ENCODE measurements around the gene ANP32D.
"Not testable (repeated sequence)": the region's sequence is repeated elsewhere in the genome, so short reads cannot be mapped to it uniquely, and the experiment has no call there.

Gene ANP32D

DNA sequence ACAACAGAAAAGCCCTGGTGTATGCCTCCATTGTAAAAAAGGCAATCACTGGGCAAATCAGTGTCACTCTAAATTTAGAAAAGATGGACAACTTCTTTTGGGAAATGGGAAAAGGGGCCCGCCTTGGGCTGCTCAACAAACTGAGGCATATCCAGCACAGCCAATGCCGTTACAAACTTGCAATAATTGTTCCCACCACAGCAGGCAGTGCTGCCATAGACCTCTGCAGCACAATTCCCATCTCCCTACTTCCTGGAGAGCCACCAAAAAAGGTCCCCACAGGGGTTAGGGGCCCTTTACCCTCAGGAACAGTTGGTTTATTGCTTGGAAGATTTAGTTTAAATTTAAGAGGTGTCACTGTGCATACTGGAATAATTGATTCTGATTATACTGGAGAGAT is 36.6 kb downstream of the ANP32D start:
- no peak for DNase-seq

DNA sequence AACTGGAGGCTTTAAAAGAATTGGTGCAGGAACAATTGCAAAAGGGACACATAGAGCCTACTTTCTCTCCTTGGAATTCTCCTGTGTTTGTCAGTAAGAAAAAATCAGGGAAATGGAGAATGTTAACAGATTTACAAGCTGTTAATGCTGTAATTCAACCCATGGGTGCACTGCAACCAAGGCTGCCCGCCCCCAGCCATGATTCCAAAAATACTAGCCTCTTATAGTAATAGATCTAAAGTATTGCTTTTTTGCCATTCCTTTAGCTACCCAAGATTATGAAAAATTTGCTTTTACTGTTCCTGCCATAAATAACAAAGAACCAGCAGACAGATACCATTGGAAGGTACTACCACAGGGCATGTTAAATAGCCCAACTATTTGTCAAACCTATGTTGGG is 37.8 kb downstream of the ANP32D start:
- no peak for DNase-seq

DNA sequence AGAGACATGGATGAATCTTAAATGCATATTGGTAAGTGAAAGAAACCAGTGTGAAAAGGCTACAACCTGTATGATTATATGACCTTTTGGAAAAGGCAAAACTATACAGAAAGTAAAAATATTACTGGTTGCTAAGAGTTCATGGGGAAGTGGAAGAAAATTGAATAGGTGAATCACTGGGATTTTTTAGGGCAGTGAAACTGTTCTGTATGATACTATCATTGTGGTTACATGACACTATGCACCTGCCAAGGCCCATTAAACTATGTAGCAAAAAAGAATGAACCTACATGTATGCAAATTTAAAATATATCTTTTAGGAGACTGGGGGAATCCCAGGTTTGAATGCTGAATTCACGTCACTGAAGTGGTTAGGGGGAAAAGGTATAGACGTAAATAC is 40.5 kb downstream of the ANP32D start:
- no peak for DNase-seq

- DNase-seq = no peak
These were observed 42.4 kb downstream of the ANP32D start for GRCh38 chr12:48514728-48515127.

- DNase-seq = not testable (repeated sequence)
These were observed 48.0 kb downstream of the ANP32D start for GRCh38 chr12:48520381-48520780.
